Medulla oblongata (tissue), 1 donor: ENCODE measurements around the gene TAF9.
"Not testable (repeated sequence)": the region's sequence is repeated elsewhere in the genome, so short reads cannot be mapped to it uniquely, and the experiment has no call there.

Experiments
- DNase-seq: peaks from one replicate; pipeline ENCODE4 v3.0.0-alpha.2; 2015; ENCODE audit errors: extremely low spot score

Gene TAF9

GRCh38 chr5:69335341-69335935, 33.9 kb downstream of the TAF9 start:
- no peak for DNase-seq

- DNase-seq: peak; percentile 87
These were observed 34.5 kb downstream of the TAF9 start for GRCh38 chr5:69334793-69335268.

GRCh38 chr5:69333668-69334315, 35.5 kb downstream of the TAF9 start:
- not testable (repeated sequence) for DNase-seq

GRCh38 chr5:69331528-69332445, 37.5 kb downstream of the TAF9 start:
- DNase-seq: peak; percentile 21

GRCh38 chr5:69329905-69330489, 39.3 kb downstream of the TAF9 start:
- no peak for DNase-seq

GRCh38 chr5:69326365-69326764, 43.0 kb downstream of the TAF9 start:
- no peak for DNase-seq

GRCh38 chr5:69317391-69317790, 51.9 kb downstream of the TAF9 start:
- no peak for DNase-seq

- DNase-seq: no peak
These were observed 53.3 kb downstream of the TAF9 start for GRCh38 chr5:69315972-69316371.
